SHP77 (cell line): ENCODE results near the gene VARS1.
"Not testable (repeated sequence)": the region's sequence is repeated elsewhere in the genome, so short reads cannot be mapped to it uniquely, and the experiment has no call there.

Experiments used
- DNase-seq, 2 experiments: peaks; one replicate each; lab custom pipeline; 2025; lab: John Stamatoyannopoulos, UW

Gene VARS1

GRCh38 chr6:31794294-31794865, 1.2 kb downstream of the VARS1 start:
- DNase-seq: no peak

GRCh38 chr6:31793927-31794245, 1.7 kb downstream of the VARS1 start:
- DNase-seq: not testable (repeated sequence)

- DNase-seq: no peak
These were observed 2.8 kb downstream of the VARS1 start for GRCh38 chr6:31792761-31793171.

- DNase-seq: no peak
These were observed 3.5 kb downstream of the VARS1 start for GRCh38 chr6:31792090-31792374.

GRCh38 chr6:31791324-31792089, 4.0 kb downstream of the VARS1 start:
- peak; percentile 43 to 54 for DNase-seq

- DNase-seq: no peak
These were observed 10.1 kb downstream of the VARS1 start for GRCh38 chr6:31785475-31785874.

- no peak for DNase-seq
These were observed 11.2 kb downstream of the VARS1 start for GRCh38 chr6:31784098-31784925.

- no peak for DNase-seq
These were observed 13.3 kb downstream of the VARS1 start for GRCh38 chr6:31782126-31782855.

- DNase-seq: no peak
These were observed 14.1 kb downstream of the VARS1 start for GRCh38 chr6:31781244-31782125.

- DNase-seq: no peak
These were observed 14.9 kb downstream of the VARS1 start for GRCh38 chr6:31780507-31781243.

- no peak for DNase-seq
These were observed 15.6 kb downstream of the VARS1 start for GRCh38 chr6:31779908-31780307.

GRCh38 chr6:31778999-31779885, 16.3 kb downstream of the VARS1 start:
- no peak for DNase-seq

GRCh38 chr6:31778193-31778592, 17.4 kb downstream of the VARS1 start:
- DNase-seq: no peak

- no peak for DNase-seq
These were observed 17.9 kb downstream of the VARS1 start for GRCh38 chr6:31777667-31778050.

GRCh38 chr6:31776989-31777666, 18.4 kb downstream of the VARS1 start, which contains the start of gene VWA7:
TSS of gene VWA7 (minus strand) at chr6:31777328. CDS start at chr6:31776779, 549 bp downstream.
- DNase-seq: peak; percentile 52 to 63

GRCh38 chr6:31776485-31776988, 19.0 kb downstream of the VARS1 start:
- DNase-seq: peak in 1 of 2 experiments; percentile 31

- no peak for DNase-seq
These were observed 19.7 kb downstream of the VARS1 start for GRCh38 chr6:31775633-31776484.

GRCh38 chr6:31775184-31775583, 20.4 kb downstream of the VARS1 start:
- DNase-seq: no peak
